ENCODE measurements around the gene APBB2.

DNA sequence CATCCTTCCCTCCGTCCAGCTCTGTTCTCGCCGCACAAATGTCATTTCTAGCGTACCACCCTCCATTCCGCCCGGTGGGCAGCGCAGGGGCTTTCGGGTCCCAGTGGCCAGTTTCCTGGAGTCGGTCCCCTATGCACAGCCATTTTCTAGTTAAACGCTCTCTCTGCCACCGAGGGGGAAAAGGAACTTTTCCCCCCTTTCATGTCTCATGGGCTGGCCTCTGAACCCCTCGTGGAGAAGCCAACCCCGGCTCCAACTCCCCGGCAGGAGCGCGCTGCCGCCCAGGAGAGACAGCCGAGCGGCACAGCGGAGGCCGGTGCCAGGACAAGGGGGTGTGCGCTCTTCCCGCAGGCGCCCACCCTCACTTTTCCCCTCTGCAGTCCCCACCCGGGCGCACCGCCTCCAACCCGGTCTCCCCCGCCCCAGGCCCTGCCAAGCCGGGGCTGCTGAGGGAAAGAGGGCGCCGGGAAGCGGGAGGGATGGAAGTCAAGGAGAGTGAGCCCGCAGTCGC is 662 bp downstream of the APBB2 start:
- TF ChIP-seq CTCF (IDR thresholded peaks at IDR 0.05; ENCODE audit: low read depth, low read length, poor library complexity, severe bottlenecking): no peak
- TF ChIP-seq EZH2phosphoT487 (IDR thresholded peaks at IDR 0.05; ENCODE audit: borderline replicate concordance, low read length): no peak

Data from DOHH2 (cell line).